Stimulated activated CD8-positive, alpha-beta memory T cell treated with anti-CD3 and anti-CD28 coated beads, Interleukin-15, amount 100 ng/mL, for 4 hours (primary cell): ENCODE results near the gene FAM237B.

Experiments
- DNase-seq, 2 donors: peaks; one replicate each; pipeline ENCODE4 v3.0.0-alpha.2; 2020; ENCODE audit warnings: low read depth in 2 of 2

FAM237B gene

GRCh38 chr7:90290244-90291113, 30.6 kb downstream of the FAM237B start:
- no peak for DNase-seq

- DNase-seq, result no peak
These were observed 33.0 kb downstream of the FAM237B start for GRCh38 chr7:90288154-90288553.

- no peak for DNase-seq
These were observed 44.9 kb downstream of the FAM237B start for GRCh38 chr7:90276033-90276728.

GRCh38 chr7:90274161-90274560, 46.9 kb downstream of the FAM237B start:
- no peak for DNase-seq

GRCh38 chr7:90272242-90272641, 48.9 kb downstream of the FAM237B start:
- DNase-seq, result no peak

GRCh38 chr7:90271753-90272152, 49.4 kb downstream of the FAM237B start:
- DNase-seq, result no peak

- DNase-seq, result no peak
These were observed 50.5 kb downstream of the FAM237B start for GRCh38 chr7:90270431-90271178.

- DNase-seq, result no peak
These were observed 51.9 kb downstream of the FAM237B start for GRCh38 chr7:90269163-90269562.

GRCh38 chr7:90267263-90267858, 53.7 kb downstream of the FAM237B start:
- DNase-seq, result no peak

GRCh38 chr7:90266808-90267207, 54.3 kb downstream of the FAM237B start:
- DNase-seq, result no peak
